NCI-H2171 (cell line): ENCODE results near the gene ACTL8.

Source experiments
- DNase-seq: peaks from one replicate; lab custom pipeline; 2025; lab: John Stamatoyannopoulos, UW

Gene ACTL8

GRCh38 chr1:17755120-17755519 lies at the start of gene ACTL8:
Gene ACTL8 (plus strand): TSS chr1:17755333. CDS start chr1:17823009, 67,676 bp downstream.
- no peak for DNase-seq

GRCh38 chr1:17706445-17706844 lies 48.7 kb upstream of the ACTL8 start:
- no peak for DNase-seq

GRCh38 chr1:17709981-17710380 lies 45.2 kb upstream of the ACTL8 start:
- DNase-seq: no peak

GRCh38 chr1:17710889-17711576 lies 44.1 kb upstream of the ACTL8 start:
- no peak for DNase-seq

GRCh38 chr1:17711577-17711910 lies 43.6 kb upstream of the ACTL8 start:
- DNase-seq: no peak

GRCh38 chr1:17711941-17712340 lies 43.2 kb upstream of the ACTL8 start:
- DNase-seq: no peak

- DNase-seq: no peak
These were observed 41.1 kb upstream of the ACTL8 start for GRCh38 chr1:17713993-17714392.

GRCh38 chr1:17717594-17718535 lies 37.3 kb upstream of the ACTL8 start:
- peak; percentile 65 for DNase-seq

- DNase-seq: no peak
These were observed 35.3 kb upstream of the ACTL8 start for GRCh38 chr1:17719874-17720273.

- DNase-seq: no peak
These were observed 33.7 kb upstream of the ACTL8 start for GRCh38 chr1:17721444-17721843.

GRCh38 chr1:17723684-17724083 lies 31.4 kb upstream of the ACTL8 start:
- DNase-seq: no peak

GRCh38 chr1:17724150-17724549 lies 31.0 kb upstream of the ACTL8 start:
- no peak for DNase-seq

GRCh38 chr1:17725084-17725719 lies 29.9 kb upstream of the ACTL8 start:
- DNase-seq: peak; percentile 65

GRCh38 chr1:17725811-17726582 lies 29.1 kb upstream of the ACTL8 start:
- no peak for DNase-seq

- no peak for DNase-seq
These were observed 26.9 kb upstream of the ACTL8 start for GRCh38 chr1:17728123-17728712.

GRCh38 chr1:17729248-17729647 lies 25.9 kb upstream of the ACTL8 start:
- no peak for DNase-seq

- DNase-seq: no peak
These were observed 25.2 kb upstream of the ACTL8 start for GRCh38 chr1:17729909-17730308.

- no peak for DNase-seq
These were observed 23.7 kb upstream of the ACTL8 start for GRCh38 chr1:17731460-17731859.

- DNase-seq: no peak
These were observed 22.7 kb upstream of the ACTL8 start for GRCh38 chr1:17732475-17732874.

- no peak for DNase-seq
These were observed 21.5 kb upstream of the ACTL8 start for GRCh38 chr1:17733661-17734060.

GRCh38 chr1:17734609-17735008 lies 20.5 kb upstream of the ACTL8 start:
- no peak for DNase-seq

- no peak for DNase-seq
These were observed 19.8 kb upstream of the ACTL8 start for GRCh38 chr1:17735348-17735747.
